GM21367 (cell line): Measurements from ENCODE around the gene HOXA3.

Source experiments
- ATAC-seq: cut with Tn5 transposase; IDR thresholded peaks from one replicate; pipeline ENCODE4 v1.9.1; 2021; ENCODE audit not compliant: unreplicated experiment

The HOXA3 gene

DNA sequence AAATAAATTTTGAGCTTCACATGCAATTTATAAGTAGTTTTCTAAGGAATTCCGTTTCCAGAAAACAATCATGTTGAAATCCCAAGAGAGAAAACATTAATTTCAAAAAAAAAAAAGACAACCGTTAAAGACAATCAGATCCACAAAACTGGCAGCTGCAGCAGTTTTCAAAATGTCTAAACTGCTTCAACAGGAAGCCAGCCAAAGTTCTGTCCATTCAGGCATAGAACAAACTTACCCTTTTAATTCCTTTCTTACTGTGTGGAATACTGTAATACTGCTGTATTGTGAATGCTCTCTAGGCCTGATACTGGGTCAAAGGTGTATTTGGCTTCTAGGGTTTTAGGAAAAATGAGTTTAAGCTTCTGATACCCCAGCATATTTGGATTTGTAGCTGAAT is 88.2 kb downstream of the HOXA3 start:
- no peak for ATAC-seq

- ATAC-seq = no peak
These were observed 89.4 kb downstream of the HOXA3 start for GRCh38 chr7:27062946-27063345.
